Fibroblast of lung (primary cell): ENCODE measurements around the gene OGFR. TPM values are rescaled to one million over a fixed set of nuclear protein-coding genes. Genes with fewer than 3 reads are reported as not detected.

ENCODE experiments used
- DNase-seq, 2 donors: peaks; one replicate each; pipeline versions ENCODE4 v3.0.0 to v3.0.0-alpha.2; 2010; ENCODE audit warnings: low read depth in 2 of 2
- H2AFZ ChIP-seq: 2 replicates; pipeline ENCODE4 v1.5.1; 2012; ENCODE audit warnings: low read length, control low read depth, inconsistent platforms
- H3K27ac ChIP-seq: 2 replicates; pipeline ENCODE4 v1.5.1; 2011; ENCODE audit warnings: low read length, control low read depth; ENCODE audit not compliant: insufficient read depth
- H3K27me3 ChIP-seq: 2 replicates; pipeline ENCODE4 v1.5.1; 2011; ENCODE audit warnings: mild to moderate bottlenecking, low read length; ENCODE audit not compliant: control insufficient read depth, insufficient read depth
- H3K36me3 ChIP-seq: 2 replicates; pipeline ENCODE4 v1.5.1; 2011; ENCODE audit warnings: low read length; ENCODE audit not compliant: control insufficient read depth, insufficient read depth
- H3K4me1 ChIP-seq: 2 replicates; pipeline ENCODE4 v1.5.1; 2011; ENCODE audit warnings: low read length; ENCODE audit not compliant: control insufficient read depth, insufficient read depth; ENCODE audit errors: extremely low read depth
- H3K4me2 ChIP-seq: 2 replicates; pipeline ENCODE4 v1.5.1; 2011; ENCODE audit warnings: low read length, control low read depth; ENCODE audit not compliant: insufficient read depth; ENCODE audit errors: extremely low read depth
- H3K4me3 ChIP-seq, 4 experiments: fragments of 200-600 bp in 1 of 4; sonication (generic) in 1 of 4; replicated peaks in 1 of 4; 2 replicates each; pipeline ENCODE4 v1.5.1; 2011 to 2016; ENCODE audit warnings: low read length in 4 of 4, low read depth in 3 of 4, mild to moderate bottlenecking in 3 of 4, control low read depth in 2 of 4, inconsistent platforms in 1 of 4, mixed read lengths in 1 of 4; ENCODE audit not compliant: insufficient read depth in 1 of 4; ENCODE audit errors: control extremely low read depth in 1 of 4
- H3K79me2 ChIP-seq: 2 replicates; pipeline ENCODE4 v1.5.1; 2012; ENCODE audit warnings: mild to moderate bottlenecking, low read length, inconsistent platforms; ENCODE audit not compliant: control insufficient read depth, insufficient read depth
- H3K9ac ChIP-seq: 2 replicates; pipeline ENCODE4 v1.5.1; 2011; ENCODE audit warnings: mild to moderate bottlenecking, low read length, control low read depth; ENCODE audit not compliant: insufficient read depth
- H3K9me3 ChIP-seq: 2 replicates; pipeline ENCODE4 v1.5.1; 2012; ENCODE audit warnings: low read depth, low read length; ENCODE audit not compliant: control insufficient read depth, insufficient read depth
- H4K20me1 ChIP-seq: 2 replicates; pipeline ENCODE4 v1.5.1; 2011; ENCODE audit warnings: low read length; ENCODE audit not compliant: control insufficient read depth, insufficient read depth; ENCODE audit errors: extremely low read depth
- EZH2 ChIP-seq: IDR thresholded peaks from 2 replicates; pipeline ENCODE4 v1.5.1; 2012; ENCODE audit warnings: low read length, control low read depth, mild to moderate bottlenecking; ENCODE audit errors: missing control alignments
- polyA plus RNA-seq, 2 donors: library from polyadenylated mRNA; depleted of rRNA in 1 of 2; stranded (reverse) in 1 of 2; unstranded in 1 of 2; fragments of >200 nt; gene quantifications; 2 replicates each; pipeline ENCODE4 v1.2.1, GENCODE V29; 2011 to 2012; ENCODE audit warnings: missing spikeins in 1 of 2
- total RNA-seq: library from RNA; depleted of rRNA; stranded (reverse); fragments of >200 nt; gene quantifications from 2 replicates; pipeline ENCODE4 v1.2.1, GENCODE V29; 2014
- TF ChIP-seq, protein P1 (sequence below), 2 donors: IDR thresholded peaks in 1 of 2; conservative IDR thresholded peaks in 1 of 2; 1 replicate in 1 of 2; 2 replicates in 1 of 2; pipeline ENCODE4 v1.5.1; 2011 to 2012; ENCODE audit warnings: low read length in 2 of 2, control low read depth in 1 of 2, inconsistent platforms in 1 of 2, low read depth in 1 of 2, mild to moderate bottlenecking in 1 of 2

Gene OGFR
- total and polyA plus RNA-seq, 2 donors (not counting 1 experiment from before 2014, with no cell fraction given) = 19.7 to 34.0 TPM

DNA sequence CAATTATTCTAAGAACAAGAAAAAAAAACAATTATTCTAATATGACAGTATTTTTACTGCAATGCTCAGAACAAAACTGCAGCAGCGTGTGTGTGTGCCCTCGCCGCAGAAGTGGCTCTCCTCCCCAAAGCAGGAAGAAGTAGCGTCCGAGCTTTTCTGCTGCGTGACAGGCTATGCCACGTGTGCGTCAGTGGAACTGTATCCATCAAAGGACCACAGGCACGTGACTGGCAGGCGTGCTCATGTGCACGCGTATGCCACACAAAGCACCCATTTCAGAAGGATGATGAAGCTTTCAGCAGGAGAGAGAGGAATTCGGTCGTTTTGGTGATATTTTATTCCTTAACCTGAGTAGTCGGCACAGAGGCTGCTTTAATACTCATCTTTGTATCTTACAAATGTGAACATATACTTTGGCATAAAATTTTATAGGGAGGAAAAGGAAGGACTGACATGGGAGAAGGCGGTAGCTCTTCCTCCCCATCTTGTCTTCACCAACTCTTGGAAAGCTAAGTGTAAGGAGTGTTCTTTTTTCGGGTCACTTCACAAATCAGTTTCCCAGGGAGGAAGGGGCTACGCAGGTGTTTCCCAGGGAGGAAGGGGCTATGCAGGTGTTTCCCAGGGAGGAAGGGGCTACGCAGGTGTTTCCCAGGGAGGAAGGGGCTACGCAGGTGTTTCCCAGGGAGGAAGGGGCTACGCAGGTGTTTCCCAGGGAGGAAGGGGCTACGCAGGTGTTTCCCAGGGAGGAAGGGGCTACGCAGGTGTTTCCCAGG, 53.6 kb downstream of the OGFR start:
- Histone ChIP-seq H3K9me3 (no peaks in the 10 kb centered on the region), H2AFZ (no peak overlapping the region), H4K20me1 (no peaks in the 10 kb centered on the region), H3K27me3 (no peaks in the 10 kb centered on the region), H3K79me2 (peaks cover 9% of the 10 kb centered on the region), H3K9ac (no peak overlapping the region), H3K27ac (no peak overlapping the region), H3K4me2 (no peak overlapping the region), H3K4me3 (no peak overlapping the region), H3K4me1 (no peaks in the 10 kb centered on the region), H3K36me3 (peaks cover 2% of the 10 kb centered on the region)
- DNase-seq = no peak
- TF ChIP-seq, protein P1, sequence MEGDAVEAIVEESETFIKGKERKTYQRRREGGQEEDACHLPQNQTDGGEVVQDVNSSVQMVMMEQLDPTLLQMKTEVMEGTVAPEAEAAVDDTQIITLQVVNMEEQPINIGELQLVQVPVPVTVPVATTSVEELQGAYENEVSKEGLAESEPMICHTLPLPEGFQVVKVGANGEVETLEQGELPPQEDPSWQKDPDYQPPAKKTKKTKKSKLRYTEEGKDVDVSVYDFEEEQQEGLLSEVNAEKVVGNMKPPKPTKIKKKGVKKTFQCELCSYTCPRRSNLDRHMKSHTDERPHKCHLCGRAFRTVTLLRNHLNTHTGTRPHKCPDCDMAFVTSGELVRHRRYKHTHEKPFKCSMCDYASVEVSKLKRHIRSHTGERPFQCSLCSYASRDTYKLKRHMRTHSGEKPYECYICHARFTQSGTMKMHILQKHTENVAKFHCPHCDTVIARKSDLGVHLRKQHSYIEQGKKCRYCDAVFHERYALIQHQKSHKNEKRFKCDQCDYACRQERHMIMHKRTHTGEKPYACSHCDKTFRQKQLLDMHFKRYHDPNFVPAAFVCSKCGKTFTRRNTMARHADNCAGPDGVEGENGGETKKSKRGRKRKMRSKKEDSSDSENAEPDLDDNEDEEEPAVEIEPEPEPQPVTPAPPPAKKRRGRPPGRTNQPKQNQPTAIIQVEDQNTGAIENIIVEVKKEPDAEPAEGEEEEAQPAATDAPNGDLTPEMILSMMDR (conservative IDR thresholded peaks at IDR 0.05 in 1 of 2, IDR thresholded peaks at IDR 0.05 in 1 of 2; ENCODE audit: low read depth in 1 of 2, low read length in 2 of 2) = no peak
- TF ChIP-seq EZH2 = no peak

DNA sequence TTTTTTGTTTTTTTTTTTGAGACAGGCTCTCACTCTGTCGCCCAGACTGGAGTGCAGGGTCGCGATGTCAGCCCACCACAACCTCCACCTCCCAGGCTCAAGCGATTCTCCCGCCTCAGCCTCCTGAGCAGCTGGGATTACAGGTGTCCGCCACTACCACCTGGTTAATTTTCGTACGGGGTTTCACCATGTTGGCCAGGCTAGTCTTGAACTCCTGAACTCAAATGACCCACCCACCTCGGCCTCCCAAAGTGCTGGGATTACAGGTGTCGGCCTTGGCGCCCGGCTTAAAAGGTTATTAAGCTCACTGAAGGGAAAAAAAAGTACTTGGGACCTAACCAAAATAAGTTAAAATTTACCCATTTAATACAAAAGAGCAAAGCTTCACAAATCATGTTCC, 55.1 kb downstream of the OGFR start:
- DNase-seq = no peak
- H3K27ac ChIP-seq = no peak overlapping the region
- H3K9me3 ChIP-seq = no peaks in the 10 kb centered on the region
- H3K4me3 ChIP-seq = peak overlapping the region in 2 of 4 experiments; percentile 59 to 66
- no peaks in the 10 kb centered on the region for H4K20me1 ChIP-seq
- no peak for TF ChIP-seq EZH2
- TF ChIP-seq, protein P1 (conservative IDR thresholded peaks at IDR 0.05 in 1 of 2, IDR thresholded peaks at IDR 0.05 in 1 of 2; ENCODE audit: low read depth in 1 of 2, low read length in 2 of 2) = no peak
- H3K4me1 ChIP-seq = no peaks in the 10 kb centered on the region
- no peaks in the 10 kb centered on the region for H3K27me3 ChIP-seq
- peak overlapping the region; percentile 76 for H3K4me2 ChIP-seq
- peaks cover 9% of the 10 kb centered on the region for H3K79me2 ChIP-seq
- no peak overlapping the region for H3K9ac ChIP-seq
- no peak overlapping the region for H2AFZ ChIP-seq
- H3K36me3 ChIP-seq = peaks cover 2% of the 10 kb centered on the region

DNA sequence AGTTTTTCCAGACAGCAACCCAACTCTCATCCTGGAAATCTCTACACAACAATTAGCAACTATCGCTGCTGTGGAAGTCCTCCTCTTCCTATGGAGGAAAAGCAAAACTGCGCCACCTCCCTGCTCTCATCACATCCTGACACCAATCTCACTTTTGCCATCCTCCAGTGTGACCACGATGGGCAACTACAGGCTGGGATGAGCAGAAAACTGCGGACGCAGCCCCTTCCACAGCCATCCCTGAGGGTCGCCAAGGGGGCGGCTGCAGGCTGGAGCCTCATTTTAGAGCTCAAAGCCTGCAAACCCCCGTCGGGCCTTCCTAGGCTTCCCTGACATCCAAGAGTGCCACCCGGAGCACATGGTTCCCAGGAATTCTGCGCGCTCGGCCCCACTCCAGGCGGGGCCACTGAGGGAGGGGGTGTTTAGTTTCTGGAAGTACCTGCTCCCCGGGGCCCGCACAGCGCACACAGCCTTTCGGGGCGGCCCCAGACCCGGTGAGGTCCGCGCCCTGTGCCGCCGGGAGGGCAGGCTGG, 55.8 kb downstream of the OGFR start:
- DNase-seq = peak; percentile 35 to 55
- Histone ChIP-seq H3K9ac (peak overlapping the region; percentile 24), H2AFZ (no peak overlapping the region), H3K4me1 (no peaks in the 10 kb centered on the region), H3K36me3 (peaks cover 2% of the 10 kb centered on the region), H3K27me3 (no peaks in the 10 kb centered on the region), H3K9me3 (no peaks in the 10 kb centered on the region), H4K20me1 (no peaks in the 10 kb centered on the region), H3K79me2 (peaks cover 9% of the 10 kb centered on the region), H3K4me3 (peak overlapping the region; percentile 54 to 66 (median 58)), H3K27ac (no peak overlapping the region), H3K4me2 (peak overlapping the region; percentile 76)
- TF ChIP-seq EZH2 = no peak
- TF ChIP-seq, protein P1 (conservative IDR thresholded peaks at IDR 0.05 in 1 of 2, IDR thresholded peaks at IDR 0.05 in 1 of 2; ENCODE audit: low read depth in 1 of 2, low read length in 2 of 2) = peak in 1 of 2 donors; percentile 35
